ENCODE data around the gene RPS19.
A peak's percentile ranks its signal among the peaks of the same experiment; 100 is the strongest.

DNA sequence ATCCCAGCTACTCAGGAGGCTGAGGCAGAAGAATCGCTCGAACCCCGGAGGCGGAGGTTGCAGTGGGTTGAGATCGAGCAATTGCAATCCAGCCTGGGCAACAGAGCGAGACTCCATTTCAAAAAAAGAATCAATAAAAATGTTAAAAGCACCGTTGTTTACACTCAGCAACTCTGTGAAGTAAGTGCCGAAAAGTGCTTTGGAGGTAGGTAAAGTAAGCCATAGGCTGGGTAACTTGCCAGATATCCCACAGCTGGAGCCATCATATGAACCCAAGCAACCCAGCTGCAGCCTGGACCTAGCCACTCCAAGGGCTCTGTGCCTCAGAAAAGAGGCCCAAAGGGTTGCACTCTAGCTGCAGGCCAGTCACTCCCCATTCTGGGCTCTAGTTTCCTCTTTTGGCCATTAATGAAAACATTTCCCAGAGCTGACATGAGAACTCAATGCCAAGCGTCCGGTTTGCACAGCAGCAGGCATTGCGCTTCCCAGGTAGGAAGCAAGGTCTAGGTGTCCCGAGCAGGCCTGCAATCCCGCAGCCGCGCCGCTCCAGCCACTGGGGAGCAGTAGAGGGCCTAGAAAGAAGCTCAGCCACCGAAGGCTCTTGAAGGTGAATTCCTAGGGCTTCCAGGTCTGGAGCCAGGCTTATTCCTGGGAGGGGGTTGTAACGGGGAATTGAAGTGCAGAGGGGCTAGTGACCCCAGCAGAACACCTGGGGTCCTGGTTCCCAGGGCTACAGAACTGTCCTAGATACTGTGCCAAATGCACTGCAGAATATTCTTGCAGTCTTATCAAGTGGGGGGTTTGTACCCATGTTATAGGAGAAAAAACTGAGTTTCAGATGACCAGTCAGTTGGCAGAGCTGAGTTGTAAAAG is 13.0 kb downstream of the RPS19 start:
- TF ChIP-seq POLR2A (IDR thresholded peaks at IDR 0.05; ENCODE audit: low read depth, low read length) (peak; percentile 42; the same call in 1 of the 2 replicates), POLR2AphosphoS5 (IDR thresholded peaks at IDR 0.05; ENCODE audit: low read depth, low read length) (peak; percentile 72)

All from GM12892 (cell line).